GM19468 (cell line): Measurements from ENCODE around the gene NUP214.

ENCODE experiments used
- ATAC-seq: cut with Tn5 transposase; IDR thresholded peaks from one replicate; pipeline ENCODE4 v1.9.1; 2021; ENCODE audit warnings: mild to moderate bottlenecking, moderate library complexity, moderate number of reproducible peaks; ENCODE audit not compliant: unreplicated experiment; ENCODE audit errors: extremely low read depth

Gene NUP214

GRCh38 chr9:131273856-131274673, 148.7 kb downstream of the NUP214 start:
- no peak for ATAC-seq

GRCh38 chr9:131274674-131275331, 149.4 kb downstream of the NUP214 start:
- ATAC-seq, result no peak

DNA sequence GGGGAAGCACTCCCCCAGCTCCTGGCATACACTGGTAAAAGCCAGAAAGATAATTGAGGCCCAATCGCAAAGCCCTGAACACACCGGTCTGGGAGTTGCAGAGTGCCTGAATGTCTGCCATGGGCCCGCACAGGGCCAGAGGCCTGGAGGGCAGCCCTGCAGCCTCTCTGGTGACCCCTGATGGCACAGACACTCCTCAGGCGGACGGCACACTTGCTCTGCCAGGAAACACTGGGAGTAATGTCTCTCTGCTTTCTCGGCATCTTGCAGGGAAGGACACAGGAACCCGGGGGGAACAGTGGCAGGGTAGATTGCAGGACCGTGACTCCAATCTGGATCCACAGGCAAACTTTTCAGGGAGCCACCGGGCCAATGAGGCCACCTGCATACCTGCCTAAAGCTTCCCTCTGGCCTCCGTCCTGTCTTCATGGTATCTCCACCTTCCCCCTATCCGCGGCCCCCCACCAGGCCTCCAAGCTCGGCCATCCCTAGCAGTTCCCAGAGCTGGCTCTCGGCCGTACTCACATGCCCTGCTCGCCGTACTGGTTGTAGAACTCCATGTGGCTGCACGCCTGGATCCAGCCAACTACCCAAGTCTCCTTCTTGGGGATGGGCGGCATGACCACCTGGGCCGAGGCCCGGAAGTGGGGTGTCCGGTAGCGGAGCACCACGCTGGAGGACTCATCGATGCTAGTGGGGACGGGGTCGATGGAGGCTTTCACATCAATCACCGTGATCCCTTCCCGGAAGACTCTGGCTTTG, 150.1 kb downstream of the NUP214 start:
- ATAC-seq, result no peak

GRCh38 chr9:131276094-131276888, 150.9 kb downstream of the NUP214 start, which contains the start of gene FAM78A:
Gene FAM78A (minus strand): TSS chr9:131276510. CDS start chr9:131276179, 331 bp downstream.
- ATAC-seq, result no peak

DNA sequence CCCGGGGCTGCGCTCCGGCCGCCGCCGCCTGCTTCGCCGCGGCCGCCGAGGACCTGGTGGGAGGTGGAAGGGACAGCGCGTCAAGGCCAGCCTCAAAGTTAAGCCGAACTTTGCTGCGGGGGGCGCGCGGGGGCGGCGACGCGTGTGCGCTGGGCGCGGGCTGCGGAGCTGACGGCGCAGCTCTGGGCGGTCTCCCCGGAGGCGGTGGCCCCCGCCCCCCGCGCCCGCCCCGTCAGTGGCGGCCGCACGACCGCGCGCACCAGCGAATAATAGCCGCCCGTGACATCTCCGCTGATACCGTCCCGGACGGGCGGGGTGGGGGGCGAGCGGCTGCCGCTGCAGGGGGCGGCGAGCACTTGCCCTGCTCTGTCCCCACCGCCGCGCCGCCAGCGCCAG, 151.5 kb downstream of the NUP214 start:
- no peak for ATAC-seq

DNA sequence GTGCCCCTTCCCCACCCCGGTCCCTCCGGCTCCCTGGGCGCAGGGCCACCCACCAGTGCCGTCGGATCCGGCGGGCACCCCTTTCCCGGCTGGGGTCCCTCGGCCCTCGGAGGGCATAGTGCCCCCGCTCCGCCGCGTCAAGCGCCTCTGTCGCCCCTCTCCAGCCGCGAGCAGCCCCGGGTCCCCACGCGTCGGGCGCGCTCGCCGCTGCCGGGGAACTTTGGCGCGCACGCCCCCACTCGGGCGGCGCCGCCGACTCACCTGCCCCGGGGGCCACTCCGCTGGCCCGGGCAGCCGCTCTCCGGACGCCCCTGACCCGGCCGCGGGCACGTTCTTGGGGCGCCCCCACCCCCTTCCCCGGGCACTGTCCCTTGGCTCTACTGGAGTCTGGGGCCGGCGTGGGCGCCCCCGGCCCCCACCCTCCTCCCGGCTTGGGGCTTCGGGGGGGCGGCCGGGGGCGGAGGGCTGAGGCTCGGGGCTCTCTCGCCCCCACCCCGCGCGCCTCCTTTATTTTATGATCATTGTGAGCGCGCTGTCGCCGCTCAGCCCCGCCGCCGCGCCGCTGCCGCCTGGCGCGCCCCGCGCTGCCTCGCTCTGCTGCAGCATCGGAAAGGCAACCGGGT, 152.0 kb downstream of the NUP214 start:
- ATAC-seq, result no peak

- no peak for ATAC-seq
Measured at GRCh38 chr9:131277910-131278701, 152.7 kb downstream of the NUP214 start.

DNA sequence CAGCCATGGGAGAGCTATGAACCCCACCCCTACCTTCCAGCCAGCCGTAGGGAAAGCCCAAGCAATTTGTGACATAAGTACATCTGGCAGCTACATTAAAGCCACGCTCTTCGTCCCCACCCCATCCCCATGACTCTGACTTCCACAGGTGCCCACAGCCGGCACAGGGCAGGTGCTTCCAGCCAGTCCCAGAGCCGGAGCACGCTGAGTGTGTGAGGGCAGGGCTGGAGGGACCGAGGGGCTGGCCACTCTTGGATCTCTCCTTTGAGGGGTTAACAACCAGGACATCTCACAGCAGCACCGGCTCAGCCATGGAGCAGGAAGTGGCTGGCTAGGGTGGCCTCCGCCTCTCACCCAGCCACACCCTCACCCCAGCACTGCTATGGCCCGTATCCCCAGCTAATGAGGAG, 153.3 kb downstream of the NUP214 start:
- no peak for ATAC-seq

DNA sequence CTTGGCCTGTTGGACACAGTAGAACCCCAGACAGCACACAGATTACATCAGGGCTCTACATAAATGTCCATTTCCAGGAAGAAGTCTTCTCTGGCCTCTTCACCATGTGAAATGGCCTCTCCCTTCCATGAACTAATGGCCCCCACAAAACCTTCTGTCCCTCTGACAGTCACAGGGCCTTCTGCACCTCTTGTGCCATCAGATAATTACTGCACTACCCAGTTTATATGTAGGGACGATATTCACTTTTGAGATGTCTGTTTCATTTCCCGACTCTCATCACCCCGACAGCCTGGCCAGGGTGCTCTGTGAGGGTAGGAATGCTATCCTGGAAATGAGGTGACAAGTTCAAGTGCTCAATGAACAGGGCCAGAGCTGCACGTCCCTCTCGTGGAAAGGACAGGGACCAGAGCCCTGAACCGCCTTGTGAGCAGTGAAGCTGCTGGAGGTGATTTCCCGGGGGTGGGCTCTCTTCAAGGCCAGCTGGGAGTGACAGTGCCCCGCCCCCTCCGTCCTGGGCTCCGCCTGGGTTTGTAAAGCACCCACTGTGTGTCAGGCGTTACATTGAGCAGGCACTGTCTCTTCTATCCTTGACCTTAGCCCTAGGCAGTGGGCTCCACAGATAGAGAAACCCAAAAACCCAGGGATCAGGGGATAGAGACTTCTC, 153.9 kb downstream of the NUP214 start:
- no peak for ATAC-seq

GRCh38 chr9:131279863-131280570, 154.6 kb downstream of the NUP214 start:
- no peak for ATAC-seq

DNA sequence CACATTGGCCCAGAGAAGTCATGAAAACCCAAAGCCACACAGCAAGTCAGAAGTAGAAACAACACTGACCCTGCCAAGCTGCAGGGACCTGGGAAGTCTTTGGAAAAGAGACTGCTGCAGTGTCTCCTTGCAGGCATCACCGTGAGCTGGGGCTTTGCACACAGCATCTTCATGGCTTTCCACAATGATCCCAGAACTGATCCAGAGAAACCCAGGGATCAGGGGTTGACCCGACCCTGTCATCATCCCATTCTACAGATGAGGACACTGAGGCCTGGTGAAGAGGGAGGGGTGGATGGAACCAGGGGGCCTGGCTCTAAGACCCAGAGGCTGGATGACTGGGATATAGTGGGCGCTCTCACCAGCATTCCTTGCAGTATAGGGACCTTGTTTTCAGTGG, 155.3 kb downstream of the NUP214 start:
- ATAC-seq, result no peak

DNA sequence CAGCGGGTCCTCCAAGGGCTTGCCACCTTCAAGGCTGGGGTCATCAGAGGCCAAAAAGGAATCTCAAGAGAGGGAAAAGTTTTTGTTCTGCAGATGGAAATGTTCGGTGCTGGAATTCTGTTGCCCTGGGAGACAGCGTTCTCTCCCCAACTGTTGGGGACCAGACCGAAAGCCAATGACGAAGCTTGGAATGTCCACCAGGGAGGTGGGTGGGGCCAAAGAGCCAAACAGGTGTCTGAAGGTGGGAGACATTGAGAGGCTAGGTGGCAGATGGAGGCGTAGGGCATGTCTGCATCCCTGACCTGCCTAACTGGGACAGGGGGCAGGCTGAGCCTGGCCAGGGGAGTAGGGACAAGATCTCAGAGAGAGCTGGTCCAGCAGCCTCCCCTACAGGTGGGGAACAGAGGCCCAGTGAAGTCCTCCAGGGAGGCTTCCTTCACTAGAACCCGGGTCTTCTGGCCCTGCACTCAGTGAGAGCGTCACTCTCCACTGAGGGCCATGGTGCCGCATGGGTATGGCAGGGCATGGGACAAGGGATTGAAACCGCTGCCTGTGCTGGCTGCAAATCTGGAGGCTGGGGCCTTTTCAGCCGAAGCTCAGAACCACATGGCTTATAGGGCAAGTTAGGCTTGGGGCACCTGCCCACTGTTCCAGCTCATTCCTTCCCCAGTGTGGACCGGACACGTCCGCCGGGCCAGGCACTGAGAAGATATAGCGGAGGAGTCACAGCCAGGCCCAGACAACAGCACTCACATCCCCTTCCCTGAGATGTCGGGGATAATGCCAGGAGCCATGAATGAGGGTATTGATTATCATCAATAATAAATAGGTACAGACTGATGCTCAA, 156.0 kb downstream of the NUP214 start:
- ATAC-seq, result no peak

- ATAC-seq, result no peak
Measured at GRCh38 chr9:131282175-131282574, 156.8 kb downstream of the NUP214 start.

GRCh38 chr9:131282688-131283422, 157.5 kb downstream of the NUP214 start:
- no peak for ATAC-seq
